CD4-positive, alpha-beta T cell treated with Interleukin-1 beta for 1 hour (primary cell): Measurements from ENCODE around the gene PDZRN4.
"Not testable (repeated sequence)": the region's sequence is repeated elsewhere in the genome, so short reads cannot be mapped to it uniquely, and the experiment has no call there.

Experiments
- DNase-seq, 2 donors: peaks; one replicate each; pipeline ENCODE4 v3.0.0-alpha.2; 2020 to 2022

The PDZRN4 gene

DNA sequence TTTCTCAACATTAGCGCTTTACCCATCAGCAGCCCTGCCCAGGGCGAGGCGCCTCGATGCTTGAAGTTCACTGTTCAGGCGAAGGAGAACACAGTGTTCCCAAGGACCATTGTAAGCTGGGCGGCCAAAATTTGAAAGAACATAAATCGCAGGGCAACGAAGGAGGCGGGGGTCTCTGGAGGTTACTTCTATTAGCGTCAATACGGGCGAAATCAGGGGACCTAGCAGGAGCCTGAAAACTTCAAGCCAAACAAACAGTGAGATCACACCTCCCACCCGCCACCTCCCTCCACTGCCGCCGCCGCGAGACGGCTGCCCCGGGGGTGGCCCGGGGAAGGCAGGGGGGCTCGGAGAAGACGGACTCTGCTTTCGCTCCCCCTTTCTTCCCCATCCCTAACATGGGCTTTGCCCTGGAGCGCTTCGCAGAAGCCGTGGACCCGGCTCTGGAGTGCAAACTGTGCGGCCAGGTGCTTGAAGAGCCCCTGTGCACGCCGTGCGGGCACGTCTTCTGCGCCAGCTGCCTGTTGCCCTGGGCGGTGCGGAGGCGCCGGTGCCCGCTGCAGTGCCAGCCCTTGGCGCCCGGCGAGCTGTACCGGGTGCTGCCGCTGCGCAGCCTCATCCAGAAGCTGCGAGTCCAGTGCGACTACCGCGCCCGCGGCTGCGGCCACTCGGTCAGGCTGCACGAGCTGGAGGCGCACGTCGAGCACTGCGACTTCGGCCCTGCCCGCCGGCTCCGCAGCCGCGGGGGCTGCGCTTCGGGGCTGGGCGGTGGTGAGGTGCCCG lies at the start of gene PDZRN4:
TSS of gene PDZRN4 (plus strand) at position 263 of the 783 bp plus-strand sequence.
- no peak for DNase-seq

- no peak for DNase-seq
These were observed 48.0 kb upstream of the PDZRN4 start for GRCh38 chr12:41140117-41140516.

DNA sequence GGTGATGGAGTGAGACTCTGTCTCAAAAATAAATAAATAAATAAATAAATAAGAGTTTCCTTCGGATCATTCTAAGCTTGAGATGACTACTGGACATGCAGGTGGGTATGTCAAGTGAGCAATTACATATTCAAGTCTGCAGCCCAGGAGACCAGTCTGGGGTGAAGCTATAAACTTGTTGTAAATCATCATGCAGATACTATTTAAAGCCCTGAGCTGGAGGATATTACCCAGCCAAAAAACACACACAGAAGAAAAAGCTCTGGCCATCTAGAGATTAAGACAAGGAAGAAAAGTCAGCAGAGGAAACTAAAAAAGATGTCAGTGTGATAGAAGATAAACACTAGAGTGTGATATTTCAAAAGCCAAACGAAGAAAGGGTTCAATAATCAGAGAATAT lies 47.0 kb upstream of the PDZRN4 start:
- DNase-seq = no peak

- no peak for DNase-seq
These were observed 45.7 kb upstream of the PDZRN4 start for GRCh38 chr12:41142376-41142775.

DNA sequence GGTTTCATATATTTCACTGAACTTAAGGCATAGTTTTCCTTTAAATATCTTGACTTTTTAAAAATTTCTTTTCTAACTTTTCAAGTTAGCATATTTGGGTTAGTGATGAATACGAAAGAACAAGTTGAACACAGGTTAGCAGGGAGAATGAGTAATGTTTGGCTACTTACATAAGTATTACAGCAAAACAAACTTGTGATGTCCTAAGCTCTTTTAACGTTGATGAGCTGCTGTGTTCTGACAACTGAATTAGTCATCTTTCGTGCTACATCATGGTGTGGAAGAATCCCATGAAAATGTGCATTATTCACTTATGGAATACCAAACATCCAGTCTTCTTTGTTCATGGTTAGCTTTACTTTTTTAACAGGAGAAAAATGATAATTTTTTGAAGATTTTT lies 36.3 kb upstream of the PDZRN4 start:
- no peak for DNase-seq

- DNase-seq = no peak
These were observed 25.7 kb upstream of the PDZRN4 start for GRCh38 chr12:41162461-41162860.

DNA sequence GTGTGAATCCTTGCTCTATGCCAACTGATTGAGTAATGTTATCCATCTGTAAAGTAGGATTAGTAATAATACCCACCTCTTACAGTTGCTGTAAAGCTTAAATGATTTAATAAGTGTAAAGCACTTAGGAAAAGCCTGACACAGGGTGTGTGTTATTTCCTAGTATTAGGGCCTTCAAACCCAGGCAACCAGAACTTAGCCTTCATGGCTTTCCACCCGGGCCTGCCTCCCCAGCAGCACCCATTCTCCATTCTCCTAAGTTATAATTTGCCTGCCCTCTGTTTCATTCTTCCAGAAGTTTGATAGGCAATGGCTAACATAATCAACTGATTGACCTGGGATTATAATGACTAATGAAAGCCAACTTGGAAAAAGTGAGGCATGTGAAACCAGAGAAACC lies 20.4 kb upstream of the PDZRN4 start:
- DNase-seq = no peak

DNA sequence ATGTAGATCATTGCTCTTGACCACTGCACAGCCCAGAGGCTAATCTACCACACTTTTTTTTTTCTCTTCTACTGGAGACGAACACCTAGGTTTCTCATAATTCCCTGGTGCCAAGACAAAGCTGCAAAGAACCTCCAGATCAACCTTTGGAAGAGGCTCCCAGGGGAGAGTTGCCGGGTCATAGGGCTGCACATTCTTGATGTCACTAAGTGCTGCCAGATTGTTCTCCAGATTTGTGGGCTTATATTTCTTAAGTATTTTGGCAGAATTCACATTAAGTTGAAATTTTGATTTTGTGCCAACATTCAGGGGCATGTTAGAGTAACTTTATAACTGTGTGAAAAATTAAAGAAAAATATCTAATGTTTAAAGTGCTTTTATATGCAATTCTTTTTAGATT lies 13.5 kb upstream of the PDZRN4 start:
- no peak for DNase-seq

DNA sequence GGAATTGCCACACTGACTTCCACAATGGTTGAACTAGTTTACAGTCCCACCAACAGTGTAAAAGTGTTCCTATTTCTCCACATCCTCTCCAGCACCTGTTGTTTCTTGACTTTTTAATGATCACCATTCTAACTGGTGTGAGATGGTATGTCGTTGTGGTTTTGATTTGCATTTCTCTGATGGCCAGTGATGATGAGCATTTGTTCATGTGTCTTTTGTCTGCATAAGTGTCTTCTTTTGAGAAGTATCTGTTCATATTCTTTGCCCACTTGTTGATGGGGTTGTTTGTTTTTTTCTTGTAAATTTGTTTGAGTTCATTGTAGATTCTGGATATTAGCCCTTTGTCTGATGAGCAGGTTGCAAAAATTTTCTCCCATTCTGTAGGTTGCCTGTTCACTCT lies 8.6 kb upstream of the PDZRN4 start:
- DNase-seq = not testable (repeated sequence)

DNA sequence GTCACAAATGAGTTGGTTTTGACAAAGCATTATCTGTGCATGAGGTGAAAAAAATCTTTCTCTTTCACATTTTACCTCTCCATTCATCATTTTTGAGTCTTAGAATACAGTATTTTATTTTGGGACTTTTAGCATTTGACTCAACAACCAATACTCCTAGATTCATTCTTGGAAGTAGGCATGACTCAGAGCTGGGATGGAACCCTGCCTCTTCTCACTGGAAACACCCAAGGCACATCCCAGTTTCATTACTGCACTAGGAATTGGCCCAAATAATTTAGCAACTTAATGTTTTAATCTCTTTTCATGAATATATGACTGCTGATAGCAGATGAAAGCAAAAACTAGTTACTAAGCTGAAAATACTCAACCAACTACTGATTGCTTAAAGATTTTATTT lies 3.3 kb upstream of the PDZRN4 start:
- no peak for DNase-seq

DNA sequence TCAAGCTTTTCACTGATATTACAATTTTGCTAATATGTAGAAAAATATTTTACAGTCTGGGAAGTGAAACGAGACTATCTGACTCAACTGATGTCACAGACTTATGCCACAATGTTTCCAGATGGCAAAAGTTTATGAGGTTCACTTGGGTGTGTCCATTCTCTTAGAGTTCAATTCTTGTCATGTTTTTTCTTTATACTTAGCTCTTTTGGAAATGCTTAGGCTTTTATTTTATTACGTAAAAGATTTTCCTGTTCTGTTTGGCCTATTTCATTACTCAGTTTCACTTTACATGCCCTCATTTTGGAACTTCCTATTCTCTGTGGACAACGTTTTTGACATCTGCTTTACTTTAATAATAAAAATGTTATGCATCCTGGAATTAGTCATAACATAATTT lies 2.1 kb upstream of the PDZRN4 start:
- DNase-seq = no peak

DNA sequence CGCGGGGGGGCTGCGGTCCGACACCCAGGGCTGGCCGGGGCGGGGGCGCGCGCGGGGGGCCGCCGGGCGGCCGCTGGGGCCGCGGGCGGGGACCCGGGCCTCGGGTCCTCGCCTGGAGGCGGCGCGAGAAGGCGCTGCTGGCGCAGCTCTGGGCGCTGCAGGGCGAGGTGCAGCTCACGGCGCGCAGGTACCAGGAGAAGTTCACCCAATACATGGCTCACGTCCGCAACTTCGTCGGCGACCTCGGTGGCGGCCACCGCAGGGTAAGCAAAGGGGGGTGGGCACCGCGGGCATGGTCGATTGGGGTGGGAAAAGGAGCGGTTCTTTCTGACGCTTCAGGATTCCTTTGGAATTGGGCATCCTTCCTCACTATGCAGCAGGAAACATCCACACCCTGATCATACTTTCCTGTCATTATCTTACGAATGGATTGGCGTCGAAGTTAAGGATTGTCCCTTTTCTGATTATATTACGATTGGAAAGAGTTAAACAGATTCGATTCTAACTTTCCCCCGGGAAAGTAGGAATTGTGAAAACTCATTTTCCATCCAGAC lies 798 bp downstream of the PDZRN4 start:
- no peak for DNase-seq

DNA sequence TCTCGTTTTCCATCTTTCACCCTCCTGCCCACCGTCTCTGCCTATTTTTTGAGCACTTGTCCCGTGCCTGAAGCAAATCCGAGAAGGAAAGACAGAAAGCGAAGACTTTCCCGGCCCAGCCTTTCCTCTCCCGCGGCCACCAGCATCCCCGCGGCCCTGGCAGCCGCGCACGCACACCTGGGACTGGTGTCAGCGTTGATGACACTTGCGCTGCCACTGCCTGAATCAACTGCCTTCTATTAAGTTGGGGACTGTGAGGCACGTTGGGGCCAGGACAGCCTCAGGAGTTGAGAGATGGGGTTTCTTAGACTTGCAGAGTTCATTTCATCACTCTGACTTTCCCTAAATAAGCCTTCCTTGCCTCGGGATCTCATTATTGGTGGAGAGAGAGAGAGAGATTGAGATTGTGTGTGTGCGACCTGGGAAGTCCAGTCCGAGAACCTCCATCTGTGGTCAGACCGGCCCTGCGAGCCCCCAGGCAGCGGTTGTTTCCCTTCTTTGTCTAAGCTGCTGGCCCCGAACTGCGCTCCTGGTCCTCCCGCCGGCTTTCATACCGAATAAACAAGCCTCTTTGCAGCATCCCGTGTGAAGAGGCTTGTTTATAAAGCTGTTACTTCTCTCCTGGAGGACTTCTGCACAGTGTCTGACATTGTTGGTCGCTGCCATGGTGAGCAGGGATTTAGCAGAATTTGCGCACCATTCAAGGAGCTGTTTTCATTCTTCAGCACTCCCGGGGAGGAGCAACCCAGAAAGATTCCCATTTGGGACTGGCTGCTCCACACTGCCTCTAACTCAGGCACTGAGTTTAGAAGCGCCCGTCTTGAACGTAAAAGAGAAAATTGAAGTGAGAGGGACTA lies 1.5 kb downstream of the PDZRN4 start:
- no peak for DNase-seq

GRCh38 chr12:41190338-41190737 lies 2.2 kb downstream of the PDZRN4 start:
- DNase-seq = no peak

- DNase-seq = not testable (repeated sequence)
These were observed 3.4 kb downstream of the PDZRN4 start for GRCh38 chr12:41191549-41191948.

DNA sequence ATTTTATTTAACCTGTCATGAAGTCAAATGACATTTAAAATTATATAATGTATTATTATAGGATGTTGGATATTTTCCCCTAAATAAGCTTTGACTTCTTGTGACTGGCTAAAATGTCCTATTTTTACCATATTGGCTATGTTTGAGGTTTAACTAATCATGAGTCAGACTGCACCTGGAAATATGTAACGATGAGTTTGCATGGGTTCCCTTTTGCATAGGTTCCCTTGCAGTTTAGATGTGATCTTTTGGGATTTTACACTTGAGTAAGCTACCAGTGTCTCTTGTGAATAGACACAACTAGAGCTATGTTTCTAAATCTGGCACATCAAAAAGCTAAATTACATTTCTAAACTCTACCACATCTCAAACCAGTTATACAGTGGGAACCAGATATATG lies 5.2 kb downstream of the PDZRN4 start:
- DNase-seq = no peak

DNA sequence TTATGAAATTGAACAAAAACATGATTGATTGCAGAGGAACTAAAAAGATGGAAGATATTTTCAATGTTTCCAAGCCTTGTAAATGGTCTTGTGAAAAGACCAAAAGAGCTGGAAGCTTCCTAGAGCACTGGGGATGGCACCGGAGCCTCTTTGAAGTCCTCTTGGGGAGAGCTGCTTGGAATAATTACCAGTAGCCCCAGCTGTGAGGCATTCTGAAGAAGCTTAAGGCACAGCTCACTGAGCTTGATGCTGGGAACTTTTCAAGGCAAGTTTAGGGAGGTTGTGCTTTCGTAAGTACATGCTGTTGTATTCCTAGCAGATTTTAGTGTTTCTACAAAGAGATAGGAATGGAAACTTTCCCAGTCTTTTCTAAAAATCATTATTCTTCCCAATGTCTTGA lies 13.9 kb downstream of the PDZRN4 start:
- no peak for DNase-seq

DNA sequence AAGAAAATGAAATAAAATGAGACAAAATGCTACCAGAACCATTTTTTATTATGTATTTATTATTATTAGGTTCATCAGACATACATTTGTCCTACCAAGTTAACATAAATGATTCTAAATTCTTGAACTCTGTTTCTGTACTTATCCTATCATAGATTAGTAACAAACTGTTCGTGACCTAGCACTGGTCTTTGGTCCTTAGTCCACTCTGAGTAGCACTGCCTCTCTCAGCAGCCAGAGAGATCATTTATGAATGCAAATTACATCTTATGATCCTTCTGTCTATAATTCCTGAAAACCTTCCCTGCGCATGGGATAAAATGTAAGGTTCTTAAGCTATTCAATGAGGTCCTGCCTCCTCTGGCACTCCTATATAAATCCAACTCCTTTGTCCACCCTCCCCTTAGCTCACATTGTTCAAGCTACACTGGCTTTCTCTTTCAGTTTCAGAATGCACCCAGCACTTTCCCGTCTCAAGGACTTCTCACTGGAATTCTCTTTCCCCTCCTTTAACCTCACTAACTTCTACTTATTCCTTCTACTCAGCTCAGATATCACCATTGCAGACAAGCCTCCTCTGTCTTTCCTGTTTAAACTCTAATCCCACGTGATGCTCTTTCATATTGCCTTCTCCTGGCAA lies 17.1 kb downstream of the PDZRN4 start:
- DNase-seq = no peak

DNA sequence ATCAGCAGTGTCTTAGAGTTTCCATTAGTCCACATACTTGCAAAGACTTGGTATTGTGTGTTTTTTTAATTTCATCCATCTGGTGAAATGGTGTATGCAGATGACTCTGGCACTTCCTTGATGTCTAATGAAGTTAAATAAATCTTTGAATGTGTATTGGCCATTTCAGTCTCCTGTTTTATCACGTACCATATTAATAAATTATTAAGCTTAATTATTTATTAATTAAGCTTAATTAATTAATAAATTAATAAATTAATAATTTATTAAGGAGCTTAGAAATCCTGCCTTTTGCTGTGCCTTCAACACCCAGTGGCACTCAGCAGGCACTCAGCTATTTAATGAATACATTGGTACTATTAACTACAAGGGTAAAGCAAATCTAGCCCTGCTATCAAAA lies 18.2 kb downstream of the PDZRN4 start:
- no peak for DNase-seq

GRCh38 chr12:41211448-41211847 lies 23.3 kb downstream of the PDZRN4 start:
- no peak for DNase-seq

GRCh38 chr12:41212625-41213024 lies 24.5 kb downstream of the PDZRN4 start:
- DNase-seq = no peak

GRCh38 chr12:41213107-41213506 lies 25.0 kb downstream of the PDZRN4 start:
- no peak for DNase-seq

DNA sequence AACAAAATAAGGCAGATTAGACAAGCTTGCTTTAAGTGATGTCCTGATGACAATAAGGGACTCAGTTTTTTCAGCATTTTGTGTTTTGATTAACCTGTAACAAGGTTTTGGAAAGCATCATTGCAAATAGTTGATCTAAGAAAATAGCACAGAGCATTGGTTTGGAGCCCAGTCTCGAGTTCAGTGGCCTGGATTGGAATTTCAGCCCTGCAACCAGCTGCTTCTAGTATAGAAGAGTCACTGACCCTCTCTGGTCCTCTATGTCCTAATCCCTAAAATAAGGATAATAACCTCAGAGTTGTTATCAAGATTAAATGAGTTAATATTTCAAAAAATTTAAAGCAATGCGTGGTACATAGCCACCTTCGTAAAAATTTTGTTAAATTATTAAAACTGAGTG lies 25.5 kb downstream of the PDZRN4 start:
- DNase-seq = no peak
